Transverse colon (tissue), 4 donors: ENCODE results near the gene RRP12.

ENCODE experiments used
- CTCF ChIP-seq, 5 experiments: fragments of 200-600 bp in 3 of 5; fragments of 450-650 bp in 2 of 5; sonication (generic) in 3 of 5; IDR thresholded peaks; 1 replicate in 2 of 5; 2 replicates in 3 of 5; pipeline ENCODE4 v1.5.1; 2016 to 2017; ENCODE audit warnings: antibody characterized with exemption in 5 of 5, inconsistent platforms in 3 of 5, mild to moderate bottlenecking in 2 of 5, moderate library complexity in 1 of 5
- EP300 ChIP-seq: sonication (generic); formaldehyde crosslinking; IDR thresholded peaks from one replicate; pipeline ENCODE4 v1.6.1; 2017; ENCODE audit warnings: antibody characterized with exemption, low read depth
- POLR2AphosphoS5 ChIP-seq, 3 donors: sonication (generic); formaldehyde crosslinking; IDR thresholded peaks; one replicate each; pipeline ENCODE4 v1.6.1; 2016; ENCODE audit warnings: antibody characterized with exemption in 3 of 3

- no peak for TF ChIP-seq EP300
- no peak for TF ChIP-seq CTCF (IDR thresholded peaks at IDR 0.05)
- TF ChIP-seq POLR2AphosphoS5 (IDR thresholded peaks at IDR 0.05) = no peak
These were observed 38.7 kb downstream of the RRP12 start for GRCh38 chr10:97362310-97363033.
